ENCODE data around the gene EFNA3. TPM values are rescaled to one million over a fixed set of nuclear protein-coding genes. Genes with fewer than 3 reads are reported as not detected.

EFNA3 gene
- total and polyA plus RNA-seq, 2 of the 4 experiments (the other 2 are of a cell fraction) = 0.72 to 1.6 TPM

- no peak overlapping the region for H3K4me3 ChIP-seq (ENCODE audit: insufficient read depth, low read depth, low read length)
- no peaks in the 10 kb centered on the region; a peak in 1 of 4 replicates for H3K79me1 ChIP-seq (ENCODE audit: low read depth in 1 of 2, low read length in 2 of 2)
- H3K4ac ChIP-seq (ENCODE audit: low read depth, low read length) = no peak overlapping the region
- H3K27me3 ChIP-seq (ENCODE audit: control insufficient read depth, insufficient read depth, low read length) = peaks cover 23% of the 10 kb centered on the region
- no peak overlapping the region for H2BK120ac ChIP-seq (ENCODE audit: low read depth, low read length)
- H3K56ac ChIP-seq (ENCODE audit: extremely low read depth, insufficient read depth, low read length) = no peak overlapping the region
- H3K27ac ChIP-seq (ENCODE audit: insufficient read depth, low read length) = no peak overlapping the region
- H4K5ac ChIP-seq (ENCODE audit: low read depth, low read length) = no peak overlapping the region
- H3K9me3 ChIP-seq (ENCODE audit: control insufficient read depth, insufficient read depth, low read length) = no peaks in the 10 kb centered on the region
- H3K36me3 ChIP-seq (ENCODE audit: control insufficient read depth, insufficient read depth, low read length) = no peaks in the 10 kb centered on the region
- H4K8ac ChIP-seq (ENCODE audit: low read depth in 2 of 2, low read length in 2 of 2) = no peak overlapping the region
- dilution Hi-C loops (cut with HindIII; ENCODE audit: low sequenced_read_pairs, unreplicated experiment) (no loop called here), intact Hi-C loops (cut with micrococcal nuclease) (loop anchor here (10.0 kb wide), 1 partner anchor 612 kb away; no protein-coding TSS in a partner anchor), in situ Hi-C loops (cut with MboI; ENCODE audit: low sequenced_read_pairs) (no loop called here)
- H3K23ac ChIP-seq (ENCODE audit: low read depth, low read length) = no peak overlapping the region
- no peak overlapping the region for H2BK20ac ChIP-seq (ENCODE audit: low read depth, low read length)
- H3K4me1 ChIP-seq (ENCODE audit: control insufficient read depth, insufficient read depth, low read length) = peaks cover 5% of the 10 kb centered on the region; the same call in 1 of the 2 replicates
- H3K9ac ChIP-seq (ENCODE audit: low read depth, low read length) = no peak overlapping the region; the same call in 1 of the 2 replicates
- no peak overlapping the region for H3K18ac ChIP-seq (ENCODE audit: low read depth, low read length)
- BruUV-seq (replicated peaks) = no TSS peak
- ATAC-seq (ENCODE audit: low read depth) (no peak), DNase-seq (no peak)
- H3K4me2 ChIP-seq (ENCODE audit: low read depth, low read length) = no peak overlapping the region
- H2AK9ac ChIP-seq (replicated peaks; ENCODE audit: low read depth, low read length, poor library complexity) = no peak overlapping the region
- H2BK5ac ChIP-seq (ENCODE audit: low read depth, low read length, poor library complexity, severe bottlenecking) = no peak overlapping the region
- no peak overlapping the region for H2AK5ac ChIP-seq (ENCODE audit: low read depth, low read length)
- no peaks in the 10 kb centered on the region; the same call in 1 of the 2 replicates for H4K20me1 ChIP-seq (ENCODE audit: insufficient read depth, low read length)
- H3K14ac ChIP-seq (replicated peaks; ENCODE audit: low read depth, low read length) = no peak overlapping the region
- H2BK15ac ChIP-seq (ENCODE audit: low read depth, low read length) = no peak overlapping the region
- TF ChIP-seq RCOR1 (IDR thresholded peaks at IDR 0.05; ENCODE audit: insufficient replicate concordance, low read length) (no peak), RAD21 (IDR thresholded peaks at IDR 0.05; ENCODE audit: low read length) (no peak), FOS (IDR thresholded peaks at IDR 0.05; ENCODE audit: low read depth, low read length) (no peak), USF2 (IDR thresholded peaks at IDR 0.05; ENCODE audit: low read depth, low read length) (no peak), SMC3 (IDR thresholded peaks at IDR 0.05; ENCODE audit: low read depth, low read length) (no peak), MXI1 (IDR thresholded peaks at IDR 0.05; ENCODE audit: borderline replicate concordance, low read depth, low read length) (no peak), POLR2A (IDR thresholded peaks at IDR 0.05; ENCODE audit: low read depth, low read length) (no peak), CHD1 (IDR thresholded peaks at IDR 0.05; ENCODE audit: low read depth, low read length) (no peak), CEBPB (IDR thresholded peaks at IDR 0.05; ENCODE audit: low read depth, low read length) (no peak), MAZ (IDR thresholded peaks at IDR 0.05; ENCODE audit: borderline replicate concordance, low read depth, low read length) (no peak), CTCF (conservative IDR thresholded peaks at IDR 0.05; ENCODE audit: low read depth, low read length) (no peak), BHLHE40 (IDR thresholded peaks at IDR 0.05; ENCODE audit: low read depth, low read length) (no peak)
- POLR2A ChIA-PET (ENCODE audit: unreplicated experiment) = no interaction called here
- CTCF ChIA-PET = interaction anchor here (0.6 kb wide), 1 partner anchor 467 kb away, joined by 3 read pairs; no protein-coding TSS in a partner anchor
- peaks cover 8% of the 10 kb centered on the region for H3K9me1 ChIP-seq (ENCODE audit: insufficient read depth, low read length)
- H2AFZ ChIP-seq (replicated peaks; ENCODE audit: low read length, poor library complexity) = no peak overlapping the region
- no CpG with 5 or more reads among the region's 8 CpGs for WGBS, 2 experiments (ENCODE audit: extremely low coverage in 2 of 2, insufficient read length in 1 of 2)
- no peak overlapping the region for H4K91ac ChIP-seq (ENCODE audit: insufficient read depth, low read depth, low read length)
Observed at GRCh38 chr1:155086856-155087535, 8.4 kb downstream of the EFNA3 start.
